ENCODE results near the gene FEM1A.
"Not testable (repeated sequence)": the region's sequence is repeated elsewhere in the genome, so short reads cannot be mapped to it uniquely, and the experiment has no call there.

FEM1A gene

DNA sequence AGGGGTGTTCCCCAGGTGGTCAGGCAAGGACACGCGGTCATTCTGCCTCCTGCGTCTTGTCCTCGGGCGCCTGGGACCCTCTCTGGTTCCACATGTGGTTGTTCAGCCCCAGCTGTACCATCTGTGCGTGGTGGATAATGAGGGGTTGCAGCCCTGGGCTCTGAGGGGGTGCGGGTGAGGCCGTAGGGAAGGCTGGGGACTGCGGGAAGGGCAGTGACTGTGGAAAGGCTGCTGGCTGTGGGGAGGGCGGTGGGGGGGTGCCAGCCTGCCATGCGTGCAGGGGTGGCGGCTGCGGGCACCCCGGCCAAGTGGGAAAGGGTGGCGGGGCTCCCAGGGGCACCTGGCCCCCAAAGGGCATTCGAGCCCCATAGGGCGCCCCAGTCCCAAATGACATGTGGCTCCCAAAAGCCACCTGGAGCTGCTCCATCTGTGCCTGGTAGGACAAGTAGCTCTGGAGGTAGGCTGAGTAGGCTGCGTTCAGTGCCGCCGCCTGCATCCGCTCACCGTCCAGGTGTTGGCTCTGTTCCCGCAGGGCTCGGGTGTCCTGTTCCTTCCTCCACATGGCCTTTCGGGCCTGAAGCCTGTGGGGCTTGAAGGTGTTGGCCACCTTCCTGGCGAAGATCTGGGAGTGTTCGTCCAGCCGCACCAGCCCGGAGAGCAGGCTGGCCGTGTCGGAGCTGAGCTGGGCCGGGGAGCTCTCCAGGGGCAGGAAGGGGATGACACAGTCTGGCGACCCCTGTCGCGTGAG lies 24.8 kb downstream of the FEM1A start:
- FAIRE-seq (no peak), DNase-seq (ENCODE audit: insufficient read length) (no peak)
- TF ChIP-seq TAF1 (IDR thresholded peaks at IDR 0.05; ENCODE audit: borderline replicate concordance, low read depth, low read length) (no peak), POLR2AphosphoS5 (IDR thresholded peaks at IDR 0.05; ENCODE audit: low read depth, low read length) (no peak), POLR2A (IDR thresholded peaks at IDR 0.05; ENCODE audit: low read depth, low read length) (peak; percentile 7; the same call in 1 of the 2 replicates)

DNA sequence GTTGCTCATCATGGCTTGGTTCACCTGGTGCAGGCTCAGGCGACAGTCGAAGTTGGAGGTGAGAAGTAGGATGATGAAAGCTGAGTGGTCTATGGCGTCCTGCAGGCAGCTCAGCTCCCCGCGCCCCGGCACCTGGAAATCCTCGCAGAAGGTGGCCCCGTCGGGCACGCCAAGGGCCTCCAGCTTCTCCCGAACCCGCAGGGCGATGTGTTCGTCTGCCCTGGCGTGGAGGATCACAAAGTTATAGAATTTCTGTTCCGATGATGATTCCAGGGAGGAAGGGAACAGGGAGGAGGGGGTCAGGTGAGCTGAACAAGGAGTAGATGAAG lies 25.4 kb downstream of the FEM1A start:
- no peak for TF ChIP-seq TAF1 (IDR thresholded peaks at IDR 0.05; ENCODE audit: borderline replicate concordance, low read depth, low read length)
- no peak for TF ChIP-seq POLR2AphosphoS5 (IDR thresholded peaks at IDR 0.05; ENCODE audit: low read depth, low read length)
- TF ChIP-seq POLR2A (IDR thresholded peaks at IDR 0.05; ENCODE audit: low read depth, low read length): no peak
- no peak for DNase-seq (ENCODE audit: insufficient read length)
- no peak for FAIRE-seq

DNA sequence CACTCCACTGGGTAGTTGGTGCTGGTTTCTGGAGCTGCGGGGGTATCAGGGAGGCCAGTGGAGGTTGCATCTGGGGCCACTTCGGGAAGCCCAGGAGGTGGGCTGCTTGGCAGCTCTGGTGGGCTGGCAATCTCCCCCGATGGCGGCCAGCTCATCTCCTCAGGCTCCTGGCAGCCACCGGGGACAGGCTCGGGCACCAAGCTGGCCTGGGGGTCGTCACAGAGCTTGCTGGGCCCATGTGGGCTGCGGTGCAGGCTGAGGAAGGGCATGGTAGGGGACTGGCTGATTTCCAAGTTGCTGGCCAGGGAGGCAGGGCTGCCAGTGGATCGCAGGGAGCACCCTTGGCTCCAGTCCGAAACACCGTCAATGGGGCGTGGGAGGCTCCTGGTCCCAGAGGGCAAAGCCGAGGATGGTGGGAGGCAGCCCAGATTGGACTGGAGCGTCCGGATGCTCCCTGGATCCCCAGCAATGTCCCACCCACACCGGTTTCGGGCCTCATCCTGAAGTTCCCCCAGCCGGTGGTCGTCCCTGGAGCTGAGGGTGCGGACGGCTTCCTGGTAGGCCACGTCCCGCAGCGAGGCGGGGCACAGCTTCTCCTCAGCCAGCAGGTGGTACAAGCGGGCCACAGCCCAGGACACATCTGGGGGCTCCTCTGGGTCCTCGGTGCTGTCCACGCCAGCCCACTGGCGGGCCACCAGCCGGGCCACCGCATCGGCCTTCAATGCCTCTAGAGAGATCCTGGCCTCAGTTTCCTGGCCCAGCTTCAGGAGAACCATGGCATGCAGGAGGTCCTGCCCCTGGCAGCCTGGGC lies 26.1 kb downstream of the FEM1A start:
- DNase-seq (ENCODE audit: insufficient read length) (no peak), FAIRE-seq (no peak)
- TF ChIP-seq POLR2A (IDR thresholded peaks at IDR 0.05; ENCODE audit: low read depth, low read length): no peak
- TF ChIP-seq POLR2AphosphoS5 (IDR thresholded peaks at IDR 0.05; ENCODE audit: low read depth, low read length): no peak
- no peak for TF ChIP-seq TAF1 (IDR thresholded peaks at IDR 0.05; ENCODE audit: borderline replicate concordance, low read depth, low read length)

DNA sequence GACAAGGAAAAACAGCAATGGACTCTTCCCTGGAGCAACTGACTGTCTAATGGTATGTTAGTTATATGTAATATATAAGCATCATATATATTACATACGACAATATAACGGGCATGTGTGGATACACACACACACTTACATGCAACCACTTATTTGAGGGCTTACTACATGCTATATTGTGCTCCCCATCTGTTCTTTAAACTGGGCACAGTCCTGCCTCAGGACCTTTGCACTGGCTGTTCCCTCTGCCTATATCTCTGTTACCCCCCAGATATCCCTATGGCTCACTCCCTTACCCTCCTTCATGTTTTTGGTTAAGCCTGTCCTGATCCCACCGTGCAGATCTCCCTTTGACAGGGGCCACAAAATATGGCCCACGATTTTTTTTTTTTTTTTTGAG lies 29.7 kb downstream of the FEM1A start:
- FAIRE-seq (no peak), DNase-seq (ENCODE audit: insufficient read length) (no peak)
- no peak for TF ChIP-seq TAF1 (IDR thresholded peaks at IDR 0.05; ENCODE audit: borderline replicate concordance, low read depth, low read length)
- no peak for TF ChIP-seq POLR2A (IDR thresholded peaks at IDR 0.05; ENCODE audit: low read depth, low read length)
- no peak for TF ChIP-seq POLR2AphosphoS5 (IDR thresholded peaks at IDR 0.05; ENCODE audit: low read depth, low read length)

DNA sequence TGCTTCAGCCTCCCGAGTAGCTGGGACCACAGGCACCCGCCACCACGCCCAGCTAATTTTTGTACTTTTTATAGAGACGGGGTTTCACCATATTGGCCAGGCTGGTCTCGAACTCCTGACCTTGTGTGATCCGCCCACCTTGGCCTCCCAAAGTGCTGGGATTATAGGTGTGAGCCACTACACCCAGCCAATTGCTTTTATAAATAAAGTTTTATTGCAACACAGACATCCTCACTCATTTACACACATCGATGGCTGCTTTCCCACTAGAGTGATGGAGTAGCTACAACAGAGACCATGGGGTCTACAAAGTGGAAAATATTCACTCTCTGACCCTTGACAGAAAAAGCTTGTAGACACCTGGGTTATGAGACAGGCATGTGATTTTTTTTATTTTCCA lies 30.8 kb downstream of the FEM1A start:
- DNase-seq (ENCODE audit: insufficient read length); FAIRE-seq: not testable (repeated sequence)

DNA sequence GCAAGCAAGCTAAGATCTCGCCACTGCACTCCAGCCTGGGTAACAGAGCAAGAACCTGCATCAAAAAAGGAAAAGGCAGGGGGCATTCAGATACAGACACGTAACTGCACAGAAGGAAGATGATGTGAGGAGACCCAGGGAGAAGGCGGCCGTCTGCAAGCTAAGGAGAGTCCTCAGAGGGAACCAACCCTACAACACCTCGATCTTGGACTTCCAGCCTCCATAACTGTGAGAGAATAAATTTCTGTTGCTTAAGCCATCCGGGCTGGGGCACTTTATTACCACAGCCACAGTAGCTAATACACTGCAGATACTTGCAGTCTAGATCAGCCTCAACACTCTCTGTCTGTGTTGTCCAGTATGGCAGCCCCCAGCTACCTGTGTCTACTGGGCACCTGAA lies 32.0 kb downstream of the FEM1A start:
- FAIRE-seq (no peak), DNase-seq (ENCODE audit: insufficient read length) (no peak)
- no peak for TF ChIP-seq POLR2AphosphoS5 (IDR thresholded peaks at IDR 0.05; ENCODE audit: low read depth, low read length)
- no peak for TF ChIP-seq POLR2A (IDR thresholded peaks at IDR 0.05; ENCODE audit: low read depth, low read length)

DNA sequence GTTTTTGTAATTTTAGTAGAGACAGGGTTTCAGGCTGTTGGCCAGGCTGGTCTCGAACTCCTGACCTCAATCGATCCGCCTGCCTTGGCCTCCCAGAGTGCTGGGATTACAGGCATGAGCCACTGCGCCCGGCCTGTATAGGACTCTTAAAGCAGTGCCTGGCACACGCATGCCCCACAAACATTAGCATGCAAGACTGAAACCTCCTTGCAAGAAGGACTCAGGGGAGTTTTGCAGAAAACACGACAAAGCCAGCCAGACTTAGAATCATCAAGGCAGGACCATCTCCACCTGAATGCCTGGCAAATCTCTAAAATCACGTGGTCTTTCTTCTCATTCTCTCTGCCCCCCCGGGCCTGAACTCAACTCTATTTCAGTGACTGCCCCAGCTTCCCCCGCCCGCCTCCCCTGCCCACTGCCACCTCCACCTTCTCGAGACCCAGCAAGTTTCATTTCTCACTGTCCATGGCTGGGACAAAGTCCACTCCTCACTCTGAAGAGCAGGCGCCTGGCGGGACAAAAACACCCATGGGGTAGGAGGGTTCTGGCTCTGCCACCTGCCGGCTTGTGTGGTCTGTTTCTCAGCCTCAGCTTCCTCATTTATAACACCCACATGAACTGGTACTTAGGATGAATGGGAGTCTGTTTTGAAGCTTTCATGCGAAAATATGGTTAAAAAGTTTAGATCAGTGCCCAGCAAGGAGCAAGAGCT lies 37.6 kb downstream of the FEM1A start:
- FAIRE-seq (peak; percentile 78), DNase-seq (ENCODE audit: insufficient read length) (peak; percentile 27)
- peak; percentile 31; the same call in 1 of the 2 replicates for TF ChIP-seq TAF1 (IDR thresholded peaks at IDR 0.05; ENCODE audit: borderline replicate concordance, low read depth, low read length)
- no peak for TF ChIP-seq POLR2AphosphoS5 (IDR thresholded peaks at IDR 0.05; ENCODE audit: low read depth, low read length)

DNA sequence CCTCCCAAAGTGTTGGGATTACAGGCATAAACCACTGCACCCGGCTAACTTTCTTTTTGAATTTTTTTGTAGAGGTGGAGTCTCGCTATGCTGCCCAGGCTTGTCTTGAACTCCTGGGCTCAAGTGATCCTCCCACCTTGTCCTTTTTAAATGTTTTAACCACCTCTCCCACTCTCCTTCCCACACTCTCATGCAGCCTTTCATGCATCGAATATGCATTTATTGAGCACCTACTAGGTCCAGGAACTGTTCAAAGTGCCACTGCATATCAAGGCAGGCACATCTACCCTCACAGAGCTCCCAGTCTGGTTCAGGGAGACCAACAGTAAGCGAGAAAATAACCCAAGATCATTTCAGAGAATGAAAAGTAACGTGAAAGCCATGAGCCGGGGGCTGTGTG lies 38.8 kb downstream of the FEM1A start:
- DNase-seq (ENCODE audit: insufficient read length) (no peak), FAIRE-seq (no peak)
- TF ChIP-seq POLR2A (IDR thresholded peaks at IDR 0.05; ENCODE audit: low read depth, low read length) (no peak), TAF1 (IDR thresholded peaks at IDR 0.05; ENCODE audit: borderline replicate concordance, low read depth, low read length) (no peak), POLR2AphosphoS5 (IDR thresholded peaks at IDR 0.05; ENCODE audit: low read depth, low read length) (no peak)

DNA sequence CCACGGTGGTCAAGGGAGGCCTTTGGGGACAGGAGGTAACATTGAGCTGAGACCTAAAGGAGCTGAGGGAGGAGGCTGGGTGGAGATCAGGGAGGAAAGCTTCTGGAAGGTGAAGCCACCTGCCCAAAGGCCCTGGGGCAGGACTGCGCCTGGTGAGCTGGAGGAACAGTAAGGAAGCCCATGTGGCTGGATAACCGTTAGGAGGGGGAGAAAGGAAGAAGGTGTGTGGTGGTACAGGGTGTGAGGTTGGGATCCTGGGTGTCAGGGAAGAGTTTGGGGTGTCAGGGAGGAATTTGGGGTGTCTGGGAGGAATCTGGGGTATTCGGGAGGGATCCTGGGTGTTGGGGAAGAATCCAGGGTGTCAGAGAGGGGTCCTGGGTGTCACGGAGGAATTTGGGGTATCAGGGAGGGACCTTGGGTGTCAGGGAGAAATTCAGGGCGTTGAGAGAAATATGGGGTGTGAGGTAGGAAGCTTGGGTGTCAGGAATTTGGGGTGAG lies 39.3 kb downstream of the FEM1A start:
- TF ChIP-seq POLR2A (IDR thresholded peaks at IDR 0.05; ENCODE audit: low read depth, low read length) (no peak), TAF1 (IDR thresholded peaks at IDR 0.05; ENCODE audit: borderline replicate concordance, low read depth, low read length) (no peak), POLR2AphosphoS5 (IDR thresholded peaks at IDR 0.05; ENCODE audit: low read depth, low read length) (no peak)
- FAIRE-seq: peak; percentile 53
- DNase-seq (ENCODE audit: insufficient read length): no peak

DNA sequence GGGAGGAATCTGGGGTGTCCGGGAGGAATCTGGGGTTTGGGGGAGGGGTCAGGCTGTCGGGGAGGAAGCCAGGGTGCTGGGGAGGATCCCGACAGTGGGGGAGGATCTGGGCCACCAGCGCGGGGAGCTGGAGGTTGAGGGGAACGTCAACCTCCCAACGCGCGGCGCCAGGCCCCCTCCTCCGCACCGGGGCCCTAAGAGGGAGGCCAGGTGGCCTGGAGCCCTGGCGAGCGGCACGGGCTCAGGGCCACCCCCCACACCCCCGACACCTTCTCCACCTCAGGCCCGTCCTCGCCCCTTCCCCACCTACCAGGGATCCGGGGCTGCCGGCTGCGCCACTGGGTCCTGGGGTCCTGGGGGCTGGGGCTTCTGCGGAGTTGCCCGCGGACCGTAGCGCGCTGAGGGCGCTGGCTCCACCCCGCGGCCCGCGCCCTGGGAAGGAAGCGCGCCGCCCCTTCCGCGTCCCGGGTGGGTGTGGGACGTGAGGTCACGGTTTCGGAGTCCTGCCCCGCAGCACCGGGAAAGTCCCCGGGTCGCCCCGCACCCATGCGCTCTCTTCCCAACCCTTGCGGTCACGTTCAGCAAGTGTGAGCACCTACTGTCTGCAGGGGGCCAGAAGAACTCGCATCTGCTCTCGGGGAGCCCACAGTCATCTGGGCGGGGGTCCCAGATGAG lies 39.9 kb downstream of the FEM1A start, which contains the start of gene TICAM1:
TICAM1 (minus strand) TSS at position 409 of the 675 bp plus-strand sequence. CDS start 13,335 bp downstream, outside the sequence.
- no peak for TF ChIP-seq TAF1 (IDR thresholded peaks at IDR 0.05; ENCODE audit: borderline replicate concordance, low read depth, low read length)
- peak; percentile 62; the same call in 1 of the 2 replicates for TF ChIP-seq POLR2AphosphoS5 (IDR thresholded peaks at IDR 0.05; ENCODE audit: low read depth, low read length)
- peak; percentile 82; the same call in 1 of the 2 replicates for TF ChIP-seq POLR2A (IDR thresholded peaks at IDR 0.05; ENCODE audit: low read depth, low read length)
- peak; percentile 73 for DNase-seq (ENCODE audit: insufficient read length)
- FAIRE-seq: peak; percentile 95

DNA sequence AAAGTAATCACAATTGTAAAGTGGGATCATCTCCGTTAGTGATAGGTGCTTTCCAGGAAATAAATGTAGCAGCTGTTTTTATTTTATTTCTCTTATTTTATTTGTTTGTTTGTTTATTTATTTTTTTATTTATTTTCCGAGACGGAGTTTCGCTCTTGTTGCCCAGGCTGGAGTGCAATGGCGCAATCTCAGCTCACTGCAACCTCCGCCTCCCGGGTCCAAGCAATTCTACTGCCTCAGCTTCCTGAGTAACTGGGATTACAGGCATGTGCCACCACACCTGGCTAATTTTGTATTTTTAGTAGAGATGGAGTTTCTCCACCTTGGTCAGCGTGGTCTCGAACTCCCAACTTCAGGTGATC lies 40.4 kb downstream of the FEM1A start:
- DNase-seq (ENCODE audit: insufficient read length); FAIRE-seq: not testable (repeated sequence)
